Measurements from ENCODE around the gene SUPT16H.

SUPT16H gene

DNA sequence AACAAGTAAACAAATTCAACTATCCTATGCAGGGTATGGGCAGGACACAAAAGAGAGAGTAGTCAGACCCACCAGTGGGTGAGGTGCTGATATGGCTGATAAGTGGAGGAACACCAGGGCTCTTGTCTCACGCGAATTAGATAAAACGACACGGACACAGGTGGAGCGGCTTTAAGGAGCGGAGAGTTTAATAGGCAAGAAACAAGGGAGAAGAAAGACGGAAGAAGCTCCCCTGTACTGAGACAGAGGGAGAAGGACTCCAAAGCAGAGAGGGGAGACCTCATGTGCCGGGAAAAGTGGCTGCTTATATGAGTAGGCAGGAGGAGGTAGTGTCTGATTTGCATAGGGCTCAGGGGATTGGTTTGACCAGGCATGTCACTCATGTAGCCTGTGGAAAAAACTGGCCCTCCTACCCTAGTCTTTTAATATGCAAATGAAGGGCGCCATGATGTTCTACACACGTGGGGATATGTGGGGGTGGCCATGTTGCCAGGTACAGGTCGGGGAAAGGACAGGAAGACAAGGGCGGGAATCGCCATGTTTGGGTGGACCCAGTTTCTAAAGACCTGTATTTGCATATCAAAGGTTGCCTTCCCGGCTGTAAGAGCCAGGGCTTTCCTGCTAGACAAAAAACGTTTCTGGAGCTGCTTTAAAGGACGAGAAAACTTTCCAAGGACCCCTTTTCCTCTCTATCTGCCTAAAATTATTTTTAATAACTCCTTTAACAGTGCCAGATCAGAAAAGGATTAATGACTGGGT is 75.2 kb downstream of the SUPT16H start (continued):
- no peak for TF ChIP-seq ZNF549 (tag by site-specific recombination; IDR thresholded peaks at IDR 0.05)
- TF ChIP-seq HOXA7 (CRISPR knock-in tag; IDR thresholded peaks at IDR 0.05; ENCODE audit: borderline replicate concordance) = no peak
- TF ChIP-seq ZNF596 (tag by site-specific recombination; IDR thresholded peaks at IDR 0.05) = no peak
- no peak for TF ChIP-seq HOXC10 (CRISPR knock-in tag; IDR thresholded peaks at IDR 0.05)
- TF ChIP-seq WT1 (tag by site-specific recombination; IDR thresholded peaks at IDR 0.05) = no peak
- no peak for TF ChIP-seq ZNF558 (tag by site-specific recombination; IDR thresholded peaks at IDR 0.05)
- TF ChIP-seq ZFP41 (tag by site-specific recombination; IDR thresholded peaks at IDR 0.05; ENCODE audit: borderline replicate concordance) = no peak
- peak; percentile 28; the same call in 1 of the 2 replicates for TF ChIP-seq ZEB2 (tag by site-specific recombination; IDR thresholded peaks at IDR 0.05)
- no peak for TF ChIP-seq ZNF449 (tag by site-specific recombination; IDR thresholded peaks at IDR 0.05)
- TF ChIP-seq, protein P1, sequence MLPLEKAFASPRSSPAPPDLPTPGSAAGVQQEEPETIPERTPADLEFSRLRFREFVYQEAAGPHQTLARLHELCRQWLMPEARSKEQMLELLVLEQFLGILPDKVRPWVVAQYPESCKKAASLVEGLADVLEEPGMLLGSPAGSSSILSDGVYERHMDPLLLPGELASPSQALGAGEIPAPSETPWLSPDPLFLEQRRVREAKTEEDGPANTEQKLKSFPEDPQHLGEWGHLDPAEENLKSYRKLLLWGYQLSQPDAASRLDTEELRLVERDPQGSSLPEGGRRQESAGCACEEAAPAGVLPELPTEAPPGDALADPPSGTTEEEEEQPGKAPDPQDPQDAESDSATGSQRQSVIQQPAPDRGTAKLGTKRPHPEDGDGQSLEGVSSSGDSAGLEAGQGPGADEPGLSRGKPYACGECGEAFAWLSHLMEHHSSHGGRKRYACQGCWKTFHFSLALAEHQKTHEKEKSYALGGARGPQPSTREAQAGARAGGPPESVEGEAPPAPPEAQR (tag by site-specific recombination; IDR thresholded peaks at IDR 0.05) = no peak
- no peak for TF ChIP-seq ZNF658 (tag by site-specific recombination; IDR thresholded peaks at IDR 0.05)
- TF ChIP-seq ZNF112 (tag by site-specific recombination; IDR thresholded peaks at IDR 0.05) = no peak
- TF ChIP-seq SP2 (tag by site-specific recombination; IDR thresholded peaks at IDR 0.05) = peak; percentile 51
- no peak for TF ChIP-seq ZNF248 (tag by site-specific recombination; IDR thresholded peaks at IDR 0.05)
- TF ChIP-seq ZNF510 (tag by site-specific recombination; IDR thresholded peaks at IDR 0.05; ENCODE audit: insufficient replicate concordance) = no peak
- TF ChIP-seq OSR2 (tag by site-specific recombination; IDR thresholded peaks at IDR 0.05) = no peak
- TF ChIP-seq ZNF114 (tag by site-specific recombination; IDR thresholded peaks at IDR 0.05) = no peak
- no peak for TF ChIP-seq ZNF513 (tag by site-specific recombination; IDR thresholded peaks at IDR 0.05)
- TF ChIP-seq ZNF366 (tag by site-specific recombination; conservative IDR thresholded peaks at IDR 0.05) = peak; percentile 78
- no peak for TF ChIP-seq SALL2 (tag by site-specific recombination; IDR thresholded peaks at IDR 0.05; ENCODE audit: borderline replicate concordance)
- TF ChIP-seq ZNF311 (tag by site-specific recombination; IDR thresholded peaks at IDR 0.05; ENCODE audit: borderline replicate concordance) = no peak
- TF ChIP-seq ZNF175 (tag by site-specific recombination; IDR thresholded peaks at IDR 0.05) = no peak
- TF ChIP-seq ZNF211 (tag by site-specific recombination; IDR thresholded peaks at IDR 0.05; ENCODE audit: low read depth) = no peak
- TF ChIP-seq, protein P2, sequence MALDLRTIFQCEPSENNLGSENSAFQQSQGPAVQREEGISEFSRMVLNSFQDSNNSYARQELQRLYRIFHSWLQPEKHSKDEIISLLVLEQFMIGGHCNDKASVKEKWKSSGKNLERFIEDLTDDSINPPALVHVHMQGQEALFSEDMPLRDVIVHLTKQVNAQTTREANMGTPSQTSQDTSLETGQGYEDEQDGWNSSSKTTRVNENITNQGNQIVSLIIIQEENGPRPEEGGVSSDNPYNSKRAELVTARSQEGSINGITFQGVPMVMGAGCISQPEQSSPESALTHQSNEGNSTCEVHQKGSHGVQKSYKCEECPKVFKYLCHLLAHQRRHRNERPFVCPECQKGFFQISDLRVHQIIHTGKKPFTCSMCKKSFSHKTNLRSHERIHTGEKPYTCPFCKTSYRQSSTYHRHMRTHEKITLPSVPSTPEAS (tag by site-specific recombination; IDR thresholded peaks at IDR 0.05) = no peak
- TF ChIP-seq ZNF221 (tag by site-specific recombination; IDR thresholded peaks at IDR 0.05; ENCODE audit: borderline replicate concordance) = no peak
- no peak; the same call in 1 of the 2 replicates for TF ChIP-seq ZNF2 (tag by site-specific recombination; IDR thresholded peaks at IDR 0.05)
- TF ChIP-seq, protein P3, sequence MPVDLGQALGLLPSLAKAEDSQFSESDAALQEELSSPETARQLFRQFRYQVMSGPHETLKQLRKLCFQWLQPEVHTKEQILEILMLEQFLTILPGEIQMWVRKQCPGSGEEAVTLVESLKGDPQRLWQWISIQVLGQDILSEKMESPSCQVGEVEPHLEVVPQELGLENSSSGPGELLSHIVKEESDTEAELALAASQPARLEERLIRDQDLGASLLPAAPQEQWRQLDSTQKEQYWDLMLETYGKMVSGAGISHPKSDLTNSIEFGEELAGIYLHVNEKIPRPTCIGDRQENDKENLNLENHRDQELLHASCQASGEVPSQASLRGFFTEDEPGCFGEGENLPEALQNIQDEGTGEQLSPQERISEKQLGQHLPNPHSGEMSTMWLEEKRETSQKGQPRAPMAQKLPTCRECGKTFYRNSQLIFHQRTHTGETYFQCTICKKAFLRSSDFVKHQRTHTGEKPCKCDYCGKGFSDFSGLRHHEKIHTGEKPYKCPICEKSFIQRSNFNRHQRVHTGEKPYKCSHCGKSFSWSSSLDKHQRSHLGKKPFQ (tag by site-specific recombination; IDR thresholded peaks at IDR 0.05) = no peak
- TF ChIP-seq ZNF623 (tag by site-specific recombination; IDR thresholded peaks at IDR 0.05) = no peak
- TF ChIP-seq ZNF416 (tag by site-specific recombination; IDR thresholded peaks at IDR 0.05) = no peak
- 0 out of 2 replicates have a peak, but pooled peaks have one; percentile 23 for TF ChIP-seq ZNF184 (tag by site-specific recombination; IDR thresholded peaks at IDR 0.05)
- TF ChIP-seq, protein P4, sequence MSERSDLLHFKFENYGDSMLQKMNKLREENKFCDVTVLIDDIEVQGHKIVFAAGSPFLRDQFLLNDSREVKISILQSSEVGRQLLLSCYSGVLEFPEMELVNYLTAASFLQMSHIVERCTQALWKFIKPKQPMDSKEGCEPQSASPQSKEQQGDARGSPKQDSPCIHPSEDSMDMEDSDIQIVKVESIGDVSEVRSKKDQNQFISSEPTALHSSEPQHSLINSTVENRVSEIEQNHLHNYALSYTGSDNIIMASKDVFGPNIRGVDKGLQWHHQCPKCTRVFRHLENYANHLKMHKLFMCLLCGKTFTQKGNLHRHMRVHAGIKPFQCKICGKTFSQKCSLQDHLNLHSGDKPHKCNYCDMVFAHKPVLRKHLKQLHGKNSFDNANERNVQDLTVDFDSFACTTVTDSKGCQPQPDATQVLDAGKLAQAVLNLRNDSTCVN (tag by site-specific recombination; optimal IDR thresholded peaks at IDR 0.05) = no peak
